H9 (cell line): Measurements from ENCODE around the gene TMEM150B. TPM values are rescaled to one million over a fixed set of nuclear protein-coding genes. Genes with fewer than 3 reads are reported as not detected.

ENCODE experiments used
- DNase-seq: peaks from one replicate; pipeline ENCODE4 v3.0.0-alpha.2; 2017
- H2AFZ ChIP-seq: one replicate; pipeline ENCODE4 v1.6.1; 2013; ENCODE audit warnings: mild to moderate bottlenecking, low read length, control low read depth, moderate library complexity
- H2AK5ac ChIP-seq: 2 replicates; pipeline ENCODE4 v1.6.1; 2013; ENCODE audit warnings: low read length, control low read depth, mixed read lengths; ENCODE audit not compliant: insufficient read length
- H2BK120ac ChIP-seq: one replicate; pipeline ENCODE4 v1.6.1; 2013; ENCODE audit warnings: low read depth, mild to moderate bottlenecking, low read length, control low read depth, inconsistent platforms; ENCODE audit not compliant: poor library complexity, severe bottlenecking
- H2BK12ac ChIP-seq: 2 replicates; pipeline ENCODE4 v1.6.1; 2013; ENCODE audit warnings: low read length, control low read depth, mixed read lengths, low read depth; ENCODE audit not compliant: insufficient read length
- H2BK15ac ChIP-seq: 2 replicates; pipeline ENCODE4 v1.6.1; 2013; ENCODE audit warnings: low read depth, low read length, control low read depth
- H2BK20ac ChIP-seq: one replicate; pipeline ENCODE4 v1.6.1; 2013; ENCODE audit warnings: low read depth, mild to moderate bottlenecking, low read length, control low read depth, inconsistent platforms; ENCODE audit not compliant: poor library complexity, severe bottlenecking
- H2BK5ac ChIP-seq: 2 replicates; pipeline ENCODE4 v1.6.1; 2013; ENCODE audit warnings: low read length, control low read depth, mixed read lengths; ENCODE audit not compliant: insufficient read length
- H3K14ac ChIP-seq: 2 replicates; pipeline ENCODE4 v1.6.1; 2013; ENCODE audit warnings: low read length, control low read depth; ENCODE audit not compliant: insufficient read depth
- H3K18ac ChIP-seq: 2 replicates; pipeline ENCODE4 v1.6.1; 2013; ENCODE audit warnings: low read depth, mild to moderate bottlenecking, mixed read lengths, low read length, control low read depth; ENCODE audit not compliant: insufficient read length
- H3K23ac ChIP-seq: 2 replicates; pipeline ENCODE4 v1.6.1; 2013; ENCODE audit warnings: low read length, control low read depth, mixed read lengths, low read depth; ENCODE audit not compliant: insufficient read length
- H3K23me2 ChIP-seq: 2 replicates; pipeline ENCODE4 v1.6.1; 2013; ENCODE audit warnings: low read depth, mild to moderate bottlenecking, mixed read lengths, low read length, control low read depth; ENCODE audit not compliant: insufficient read length, poor library complexity, severe bottlenecking
- H3K27ac ChIP-seq: 2 replicates; pipeline ENCODE4 v1.5.1; 2013; ENCODE audit warnings: low read length, control low read depth, mixed read lengths, low read depth; ENCODE audit not compliant: insufficient read length
- H3K27me3 ChIP-seq: 2 replicates; pipeline ENCODE4 v1.6.1; 2013; ENCODE audit warnings: low read length, control low read depth, inconsistent platforms; ENCODE audit not compliant: insufficient read depth
- H3K4ac ChIP-seq: 2 replicates; pipeline ENCODE4 v1.6.1; 2013; ENCODE audit warnings: low read depth, mild to moderate bottlenecking, control low read depth, inconsistent platforms, low read length, moderate library complexity
- H3K4me1 ChIP-seq: 2 replicates; pipeline ENCODE4 v1.6.1; 2013; ENCODE audit warnings: low read length, control low read depth, inconsistent platforms; ENCODE audit not compliant: insufficient read depth
- H3K4me2 ChIP-seq: 2 replicates; pipeline ENCODE4 v1.6.1; 2013; ENCODE audit warnings: low read length, control low read depth, mixed read lengths; ENCODE audit not compliant: insufficient read length, insufficient read depth
- H3K56ac ChIP-seq: 2 replicates; pipeline ENCODE4 v1.6.1; 2013; ENCODE audit warnings: low read depth, mild to moderate bottlenecking, mixed read lengths, low read length, control low read depth; ENCODE audit not compliant: insufficient read length
- H3K79me1 ChIP-seq: 2 replicates; pipeline ENCODE4 v1.6.1; 2013; ENCODE audit warnings: low read depth, mild to moderate bottlenecking, moderate library complexity, low read length, control low read depth, inconsistent platforms; ENCODE audit not compliant: insufficient read depth, poor library complexity, severe bottlenecking
- H3K79me2 ChIP-seq: 2 replicates; pipeline ENCODE4 v1.6.1; 2013; ENCODE audit warnings: low read length, control low read depth, inconsistent platforms; ENCODE audit not compliant: insufficient read depth
- H3K9ac ChIP-seq: 2 replicates; pipeline ENCODE4 v1.6.1; 2013; ENCODE audit warnings: low read length, control low read depth, mixed read lengths; ENCODE audit not compliant: insufficient read length; ENCODE audit errors: extremely low read depth
- H3K9me3 ChIP-seq: one replicate; pipeline ENCODE4 v1.6.1; 2013; ENCODE audit warnings: low read depth, low read length, inconsistent platforms; ENCODE audit not compliant: control insufficient read depth
- H3T11ph ChIP-seq: one replicate; pipeline ENCODE4 v1.6.1; 2013; ENCODE audit warnings: mild to moderate bottlenecking, low read length, control low read depth, inconsistent platforms
- H4K20me1 ChIP-seq: one replicate; pipeline ENCODE4 v1.6.1; 2013; ENCODE audit not compliant: control insufficient read depth, insufficient read length, insufficient read depth
- H4K5ac ChIP-seq: 2 replicates; pipeline ENCODE4 v1.6.1; 2013; ENCODE audit warnings: low read depth, mild to moderate bottlenecking, mixed read lengths, low read length, control low read depth; ENCODE audit not compliant: insufficient read length
- H4K8ac ChIP-seq: replicated peaks from 2 replicates; pipeline ENCODE4 v1.6.1; 2013; ENCODE audit warnings: low read length, control low read depth, mixed read lengths, low read depth; ENCODE audit not compliant: insufficient read length
- H4K91ac ChIP-seq: 2 replicates; pipeline ENCODE4 v1.6.1; 2013; ENCODE audit warnings: low read depth, mild to moderate bottlenecking, moderate library complexity, mixed read lengths, low read length, control low read depth; ENCODE audit not compliant: insufficient read length
- H3K27ac Mint-ChIP-seq, 3 experiments: 2 replicates in 2 of 3; 3 replicates in 1 of 3; pipeline ENCODE4 v1.8.0; 2020 to 2021; ENCODE audit warnings: mixed read lengths in 3 of 3, mild to moderate bottlenecking in 1 of 3, moderate library complexity in 1 of 3
- H3K27me3 Mint-ChIP-seq: 2 replicates; pipeline ENCODE4 v1.8.0; 2021; ENCODE audit warnings: low read depth, mild to moderate bottlenecking, moderate library complexity, mixed read lengths
- H3K36me3 Mint-ChIP-seq, 3 experiments: 2 replicates in 2 of 3; 3 replicates in 1 of 3; pipeline ENCODE4 v1.8.0; 2020 to 2021; ENCODE audit warnings: low read depth in 3 of 3, mixed read lengths in 3 of 3; ENCODE audit not compliant: insufficient read depth in 1 of 3
- H3K4me1 Mint-ChIP-seq, 2 experiments: 2 replicates each; pipeline ENCODE4 v1.8.0; 2020; ENCODE audit warnings: mixed read lengths in 2 of 2
- H3K4me3 Mint-ChIP-seq, 2 experiments: 2 replicates in 1 of 2; 3 replicates in 1 of 2; pipeline ENCODE4 v1.8.0; 2020 to 2021; ENCODE audit warnings: mild to moderate bottlenecking in 2 of 2, mixed read lengths in 2 of 2, moderate library complexity in 1 of 2
- H3K9me3 Mint-ChIP-seq, 2 experiments: 2 replicates in 1 of 2; 3 replicates in 1 of 2; pipeline ENCODE4 v1.8.0; 2020; ENCODE audit warnings: mild to moderate bottlenecking in 2 of 2, mixed read lengths in 2 of 2, moderate library complexity in 1 of 2
- CTCF ChIP-seq: fragments of 200-600 bp; sonication (generic); conservative IDR thresholded peaks from 3 replicates; pipeline ENCODE4 v1.8.0; 2021; ENCODE audit warnings: antibody characterized with exemption, mild to moderate bottlenecking
- WGBS: extraction: QIAGEN DNeasy Blood & Tissue Kit; methylation state at CpG from one replicate; pipeline ENCODE4 v1.1.7; 2013; ENCODE audit warnings: missing lambda C conversion rate, low lambda C conversion rate, mixed read lengths; ENCODE audit not compliant: insufficient read length; ENCODE audit errors: extremely low coverage; 5-methylcytosine and 5-hydroxymethylcytosine counted together
- total RNA-seq: library from RNA; stranded (reverse); gene quantifications from 2 replicates; pipeline ENCODE4 v1.2.1, GENCODE V29; 2021

Gene TMEM150B
- total RNA-seq, 1 experiment from 2014 or later: 0.63 TPM

- H3K4me1 ChIP-seq: no peaks in the 10 kb centered on the region; the same call in 1 of the 2 replicates
- H4K5ac ChIP-seq: no peak overlapping the region
- H3K9me3 ChIP-seq: no peaks in the 10 kb centered on the region
- H2BK20ac ChIP-seq: no peak overlapping the region
- no peak for DNase-seq
- H3T11ph ChIP-seq: no peak overlapping the region
- no peaks in the 10 kb centered on the region for H4K20me1 ChIP-seq
- no peaks in the 10 kb centered on the region for H3K27me3 ChIP-seq
- no peak overlapping the region for H2AK5ac ChIP-seq
- no peak overlapping the region for H2BK120ac ChIP-seq
- no peak overlapping the region for H3K4ac ChIP-seq
- H2AFZ ChIP-seq: no peak overlapping the region
- no peak overlapping the region for H3K27ac ChIP-seq
- H3K9me3 Mint-ChIP-seq: no peaks in the 10 kb centered on the region; a peak in 1 of 5 replicates
- no peak overlapping the region for H2BK12ac ChIP-seq
- no peak overlapping the region for H4K8ac ChIP-seq
- no peaks in the 10 kb centered on the region; the same call in 1 of the 2 replicates for H3K27me3 Mint-ChIP-seq
- peak overlapping the region; percentile 28 for H3K4me2 ChIP-seq
- H3K56ac ChIP-seq: no peak overlapping the region
- H3K79me2 ChIP-seq: no peaks in the 10 kb centered on the region
- H3K4me3 Mint-ChIP-seq: peak overlapping the region; percentile 72 to 84
- no peak overlapping the region for H3K23ac ChIP-seq
- no peaks in the 10 kb centered on the region for H3K79me1 ChIP-seq
- H3K23me2 ChIP-seq: peaks cover 7% of the 10 kb centered on the region
- H2BK15ac ChIP-seq: no peak overlapping the region
- no peak overlapping the region for H2BK5ac ChIP-seq
- peak overlapping the region; percentile 64 to 87 (median 86); a peak in 3 of 7 replicates for H3K27ac Mint-ChIP-seq
- H3K18ac ChIP-seq: no peak overlapping the region
- TF ChIP-seq CTCF: no peak
- peaks cover 5 to 27% (median 23%) of the 10 kb centered on the region in 3 experiments; a peak in 6 of 7 replicates for H3K36me3 Mint-ChIP-seq
- no peak overlapping the region for H4K91ac ChIP-seq
- peaks cover 14 to 27% of the 10 kb centered on the region in 2 experiments for H3K4me1 Mint-ChIP-seq
- no peak overlapping the region for H3K9ac ChIP-seq
- no peak overlapping the region for H3K14ac ChIP-seq
- WGBS: no CpG with 5 or more reads among the region's 18 CpGs
Observed at GRCh38 chr19:55285229-55285890, 39.8 kb downstream of the TMEM150B start.
